ENCODE data around the gene CACNA1B.
"Not testable (repeated sequence)": the region's sequence is repeated elsewhere in the genome, so short reads cannot be mapped to it uniquely, and the experiment has no call there.

Gene CACNA1B

GRCh38 chr9:138015021-138015829, 137.6 kb downstream of the CACNA1B start:
- no peak for DNase-seq (ENCODE audit: low read depth)

GRCh38 chr9:138016406-138017187, 139.0 kb downstream of the CACNA1B start:
- DNase-seq (ENCODE audit: low read depth) = no peak

GRCh38 chr9:138017200-138017599, 139.6 kb downstream of the CACNA1B start:
- no peak for DNase-seq (ENCODE audit: low read depth)

- DNase-seq (ENCODE audit: low read depth) = not testable (repeated sequence)
Measured at GRCh38 chr9:138019514-138019913, 141.9 kb downstream of the CACNA1B start.

- no peak for DNase-seq (ENCODE audit: low read depth)
Measured at GRCh38 chr9:138020120-138020794, 142.7 kb downstream of the CACNA1B start.

GRCh38 chr9:138020795-138021182, 143.2 kb downstream of the CACNA1B start:
- DNase-seq (ENCODE audit: low read depth) = no peak

- DNase-seq (ENCODE audit: low read depth) = no peak
Measured at GRCh38 chr9:138021251-138022056, 143.9 kb downstream of the CACNA1B start.

GRCh38 chr9:138022121-138022741, 144.6 kb downstream of the CACNA1B start:
- no peak for DNase-seq (ENCODE audit: low read depth)

GRCh38 chr9:138022756-138023393, 145.3 kb downstream of the CACNA1B start:
- DNase-seq (ENCODE audit: low read depth) = no peak

GRCh38 chr9:138023394-138024124, 146.0 kb downstream of the CACNA1B start:
- no peak for DNase-seq (ENCODE audit: low read depth)

- no peak for DNase-seq (ENCODE audit: low read depth)
Measured at GRCh38 chr9:138024131-138024530, 146.5 kb downstream of the CACNA1B start.

GRCh38 chr9:138024831-138025291, 147.3 kb downstream of the CACNA1B start:
- DNase-seq (ENCODE audit: low read depth) = no peak

GRCh38 chr9:138025417-138025816, 147.8 kb downstream of the CACNA1B start:
- DNase-seq (ENCODE audit: low read depth) = no peak

GRCh38 chr9:138025908-138026307, 148.3 kb downstream of the CACNA1B start:
- no peak for DNase-seq (ENCODE audit: low read depth)

GRCh38 chr9:138028596-138028995, 151.0 kb downstream of the CACNA1B start:
- DNase-seq (ENCODE audit: low read depth) = no peak

- no peak for DNase-seq (ENCODE audit: low read depth)
Measured at GRCh38 chr9:138031186-138031585, 153.6 kb downstream of the CACNA1B start.

- no peak for DNase-seq (ENCODE audit: low read depth)
Measured at GRCh38 chr9:138033950-138034349, 156.4 kb downstream of the CACNA1B start.

- no peak for DNase-seq (ENCODE audit: low read depth)
Measured at GRCh38 chr9:138037140-138037539, 159.6 kb downstream of the CACNA1B start.

- no peak for DNase-seq (ENCODE audit: low read depth)
Measured at GRCh38 chr9:138038244-138038671, 160.7 kb downstream of the CACNA1B start.
